Left ventricle myocardium inferior (tissue), 1 donor: ENCODE results near the gene SMIM12. TPM values are rescaled to one million over a fixed set of nuclear protein-coding genes. Genes with fewer than 3 reads are reported as not detected.

Source experiments
- DNase-seq: peaks from one replicate; pipeline ENCODE4 v3.0.0-alpha.2; 2020
- H3K27ac ChIP-seq: fragments of 200-600 bp; replicated peaks from 2 replicates; pipeline ENCODE4 v1.8.0; 2021
- H3K27me3 ChIP-seq: fragments of 200-600 bp; 2 replicates; pipeline ENCODE4 v1.8.0; 2021; ENCODE audit warnings: low read depth
- H3K36me3 ChIP-seq: fragments of 200-600 bp; 2 replicates; pipeline ENCODE4 v1.8.0; 2021
- H3K4me1 ChIP-seq: fragments of 200-600 bp; 2 replicates; pipeline ENCODE4 v1.8.0; 2021
- H3K4me3 ChIP-seq: fragments of 200-600 bp; 2 replicates; pipeline ENCODE4 v1.8.0; 2021; ENCODE audit warnings: mild to moderate bottlenecking, moderate library complexity
- H3K9me3 ChIP-seq: fragments of 200-600 bp; replicated peaks from 2 replicates; pipeline ENCODE4 v1.8.0; 2021
- CTCF ChIP-seq: fragments of 200-600 bp; IDR thresholded peaks from 2 replicates; pipeline ENCODE4 v1.8.0; 2021; ENCODE audit warnings: antibody characterized with exemption, mild to moderate bottlenecking, borderline replicate concordance
- intact Hi-C: fragments of 100-400 bp; cut with micrococcal nuclease; formaldehyde crosslinking; loops from one replicate; pipeline ENCODE4 v1.11.0; 2022
- long read RNA-seq: library from polyadenylated mRNA; unstranded; transcript quantifications from one replicate; pipeline ENCODE4 v2.0.0, GENCODE V29; 2021
- total RNA-seq: library from RNA; stranded (reverse); fragmentation: NEBNext Ultra II Directional; extraction: Animal tissue kit (Norgen Biotek cat#: 25700); gene quantifications from one replicate; pipeline ENCODE4 v1.2.1, GENCODE V29; 2021
- donor health status: DM: no; HTN: yes; CAD: no; lungs with severe emphysema.

SMIM12 gene
- total RNA-seq: 37.9 TPM
- long read RNA-seq, transcript SMIM12-206 (2 exons, 3,454 nt): major isoform, 28 of 35 reads
- long read RNA-seq, partial matches to known transcripts: 0 of 35 reads
- long read RNA-seq, other reads (novel, unspliced or antisense): 6 of 35 reads

DNA sequence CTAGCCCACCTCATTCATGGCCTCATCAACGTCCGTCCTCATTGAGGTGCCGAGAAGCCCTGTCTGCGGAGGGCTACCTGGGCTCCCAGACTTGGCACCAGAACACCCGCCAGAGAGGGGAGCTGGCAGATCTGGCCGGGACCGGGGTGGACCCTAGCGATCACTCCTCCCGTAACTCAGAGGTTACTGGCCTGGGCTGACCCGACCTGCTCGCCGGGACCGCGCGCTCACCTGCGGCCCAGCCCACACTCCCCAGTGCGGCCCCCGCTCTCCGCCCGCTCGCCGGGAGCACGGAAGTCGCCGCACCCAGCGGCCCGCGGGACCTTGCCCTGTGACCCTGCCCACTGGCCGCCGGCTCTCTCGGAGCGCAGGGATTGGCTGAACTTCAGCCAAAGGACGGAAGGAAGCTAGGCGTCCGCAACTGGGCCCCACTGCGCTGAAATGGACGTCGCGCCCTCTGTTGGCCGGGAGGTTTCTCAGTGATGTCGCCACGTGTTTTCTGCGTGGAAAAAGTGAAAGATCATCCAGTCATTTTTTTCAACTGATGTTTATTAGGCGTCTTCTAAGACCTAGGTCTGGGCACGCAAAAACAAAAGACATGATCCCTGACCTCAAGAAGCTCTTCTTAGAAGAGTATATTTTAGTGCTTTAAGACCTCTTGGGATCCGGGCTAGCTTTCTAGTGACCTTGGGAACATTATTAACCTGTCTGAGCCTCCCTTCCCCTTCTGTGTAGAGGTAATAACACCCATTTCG is at the start of gene SMIM12:
Gene SMIM12, minus strand, starts transcription at position 304 of the 755 bp plus-strand sequence. CDS start 3,772 bp downstream, outside the sequence.
- Histone ChIP-seq H3K4me3 (peak within 1 kb of the TSS; percentile 98), H3K36me3 (peaks cover 16% of the 10 kb centered on the region), H3K27ac (peak within 1 kb of the TSS; percentile 95), H3K9me3 (no peaks in the 10 kb centered on the region), H3K4me1 (peaks cover 43% of the 10 kb centered on the region), H3K27me3 (no peaks in the 10 kb centered on the region)
- intact Hi-C loops: no loop called here
- peak; percentile 92 for TF ChIP-seq CTCF
- peak; percentile 95 for DNase-seq

DNA sequence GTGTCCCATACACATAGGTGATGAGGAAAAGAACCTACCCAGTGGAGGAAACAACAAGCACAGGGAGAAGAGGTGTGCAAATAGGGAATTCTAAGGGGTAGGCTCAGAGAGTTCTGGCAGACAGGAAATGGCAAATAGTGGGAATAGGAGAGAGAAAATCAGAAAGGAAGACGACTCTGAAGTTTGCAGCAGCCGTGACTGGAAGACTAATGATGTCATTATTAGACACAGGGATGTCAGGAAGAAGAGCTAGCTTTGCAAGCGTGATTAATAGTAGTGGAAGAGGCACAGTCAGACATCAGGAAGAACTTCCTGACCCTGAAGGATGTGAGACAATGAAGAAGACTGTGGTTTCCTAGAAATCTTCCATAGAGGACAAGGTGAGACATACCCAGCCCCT is 48.8 kb upstream of the SMIM12 start:
- H3K27me3 ChIP-seq: peaks cover 41% of the 10 kb centered on the region
- H3K27ac ChIP-seq: no peak overlapping the region
- H3K4me3 ChIP-seq: no peak overlapping the region
- no peaks in the 10 kb centered on the region for H3K9me3 ChIP-seq
- H3K36me3 ChIP-seq: no peaks in the 10 kb centered on the region
- intact Hi-C loops: no loop called here
- H3K4me1 ChIP-seq: no peaks in the 10 kb centered on the region
- no peak for TF ChIP-seq CTCF
- no peak for DNase-seq

- no peak overlapping the region for H3K27ac ChIP-seq
- peaks cover 36% of the 10 kb centered on the region for H3K27me3 ChIP-seq
- TF ChIP-seq CTCF: no peak
- intact Hi-C loops: no loop called here
- DNase-seq: no peak
- H3K4me1 ChIP-seq: no peaks in the 10 kb centered on the region
- no peaks in the 10 kb centered on the region for H3K36me3 ChIP-seq
- no peak overlapping the region for H3K4me3 ChIP-seq
- no peaks in the 10 kb centered on the region for H3K9me3 ChIP-seq
Measured at GRCh38 chr1:34907487-34908090, 48.0 kb upstream of the SMIM12 start.

DNA sequence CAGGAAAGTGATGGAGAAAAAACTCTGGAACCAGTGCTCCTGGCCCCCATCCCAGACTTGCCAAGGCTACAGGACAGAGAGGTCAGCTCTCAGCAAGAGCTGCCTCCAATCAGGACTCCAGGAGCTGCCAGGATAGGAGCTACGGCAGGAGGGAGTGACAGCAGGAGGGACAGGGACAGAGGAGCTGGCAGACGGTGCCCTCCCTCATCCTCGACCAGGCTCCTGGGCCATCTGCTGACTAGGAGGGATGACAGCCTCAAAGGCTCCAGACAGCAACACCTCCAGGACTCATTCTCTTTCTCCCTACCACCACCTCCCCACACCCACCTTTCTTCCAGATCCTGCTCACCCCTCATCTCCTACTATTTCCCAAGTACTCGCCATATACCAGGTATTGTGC is 47.2 kb upstream of the SMIM12 start:
- Histone ChIP-seq H3K4me3 (no peak overlapping the region), H3K36me3 (no peaks in the 10 kb centered on the region), H3K27me3 (peaks cover 38% of the 10 kb centered on the region), H3K9me3 (no peaks in the 10 kb centered on the region), H3K27ac (no peak overlapping the region), H3K4me1 (no peaks in the 10 kb centered on the region)
- intact Hi-C loops: no loop called here
- no peak for TF ChIP-seq CTCF
- DNase-seq: no peak

- intact Hi-C loops: no loop called here
- Histone ChIP-seq H3K27ac (no peak overlapping the region), H3K36me3 (no peaks in the 10 kb centered on the region), H3K9me3 (no peaks in the 10 kb centered on the region), H3K27me3 (peaks cover 44% of the 10 kb centered on the region), H3K4me1 (no peaks in the 10 kb centered on the region), H3K4me3 (no peak overlapping the region)
- TF ChIP-seq CTCF: no peak
- no peak for DNase-seq
Measured at GRCh38 chr1:34906222-34906621, 46.7 kb upstream of the SMIM12 start.
